HG03097 (cell line): ENCODE data around the gene HAO2.
"Not testable (repeated sequence)": the region's sequence is repeated elsewhere in the genome, so short reads cannot be mapped to it uniquely, and the experiment has no call there.

Source experiments
- ATAC-seq: cut with Tn5 transposase; IDR thresholded peaks from one replicate; pipeline ENCODE4 v1.9.1; 2021; ENCODE audit not compliant: unreplicated experiment, low FRiP score

HAO2 gene

GRCh38 chr1:119376594-119376993 lies 8.0 kb downstream of the HAO2 start:
- ATAC-seq, result no peak

GRCh38 chr1:119377594-119377993 lies 9.0 kb downstream of the HAO2 start:
- not testable (repeated sequence) for ATAC-seq

- ATAC-seq, result no peak
These were observed 10.5 kb downstream of the HAO2 start for GRCh38 chr1:119379117-119379516.

DNA sequence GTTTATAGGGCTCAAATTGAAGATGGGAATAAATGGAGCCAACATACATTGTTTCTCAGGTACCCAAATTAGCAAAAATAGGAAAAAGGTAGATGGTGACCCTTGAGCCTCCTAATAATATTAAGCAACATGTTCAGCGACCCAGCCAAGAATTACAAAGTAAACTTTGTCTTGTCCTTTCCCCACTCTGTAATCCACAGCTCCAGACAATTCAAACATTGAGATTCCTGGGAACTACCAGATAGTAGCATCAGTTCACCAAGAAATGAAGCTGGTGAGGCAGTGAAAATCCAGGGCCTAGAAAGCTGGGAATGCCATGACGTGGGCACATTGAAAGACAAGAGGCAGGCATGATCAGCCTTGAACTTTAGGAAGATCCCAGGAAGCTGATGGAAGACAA lies 11.7 kb downstream of the HAO2 start:
- ATAC-seq, result no peak

GRCh38 chr1:119380983-119381662 lies 12.5 kb downstream of the HAO2 start:
- ATAC-seq, result no peak

- ATAC-seq, result no peak
These were observed 16.0 kb downstream of the HAO2 start for GRCh38 chr1:119384591-119384990.

DNA sequence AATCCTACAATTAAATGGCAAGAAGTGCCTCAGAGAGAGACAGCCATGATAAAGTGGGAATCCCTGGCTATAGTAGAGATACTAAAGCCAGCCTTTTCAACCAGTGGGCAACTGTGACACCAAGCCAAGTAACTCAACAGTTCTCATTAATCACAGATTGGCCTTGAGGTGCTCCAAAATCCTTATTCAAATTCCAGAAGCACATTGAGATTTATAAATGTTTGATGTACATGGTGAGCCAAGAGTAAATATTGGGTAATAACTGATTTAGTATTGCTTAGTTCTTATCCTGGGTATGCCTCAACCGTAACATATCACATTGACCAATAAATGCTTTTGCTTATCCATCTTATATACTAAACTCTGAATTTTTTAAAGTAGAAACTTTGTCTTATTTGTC lies 17.1 kb downstream of the HAO2 start:
- no peak for ATAC-seq

DNA sequence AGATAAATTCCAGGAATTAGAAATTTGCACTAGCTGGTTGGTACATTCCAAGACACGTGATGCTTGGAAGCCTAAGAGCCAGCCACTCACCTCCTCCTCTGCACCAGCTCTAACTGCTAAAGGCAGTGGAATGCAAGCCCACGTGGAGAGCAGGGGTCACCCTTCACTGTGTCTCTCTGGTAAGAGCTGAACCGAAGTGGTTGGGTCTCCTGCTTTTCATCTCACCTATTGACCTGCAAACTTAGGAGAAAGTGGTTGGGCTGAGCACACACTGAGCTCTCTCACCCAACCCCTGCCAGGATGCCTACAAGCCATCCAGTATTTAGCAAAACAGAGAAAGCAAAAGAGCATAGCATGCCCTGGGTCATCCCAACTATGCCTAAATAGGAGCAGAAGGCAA lies 19.3 kb downstream of the HAO2 start:
- ATAC-seq, result no peak

- no peak for ATAC-seq
These were observed 19.9 kb downstream of the HAO2 start for GRCh38 chr1:119388450-119388849.

GRCh38 chr1:119390526-119390925 lies 21.9 kb downstream of the HAO2 start:
- no peak for ATAC-seq

DNA sequence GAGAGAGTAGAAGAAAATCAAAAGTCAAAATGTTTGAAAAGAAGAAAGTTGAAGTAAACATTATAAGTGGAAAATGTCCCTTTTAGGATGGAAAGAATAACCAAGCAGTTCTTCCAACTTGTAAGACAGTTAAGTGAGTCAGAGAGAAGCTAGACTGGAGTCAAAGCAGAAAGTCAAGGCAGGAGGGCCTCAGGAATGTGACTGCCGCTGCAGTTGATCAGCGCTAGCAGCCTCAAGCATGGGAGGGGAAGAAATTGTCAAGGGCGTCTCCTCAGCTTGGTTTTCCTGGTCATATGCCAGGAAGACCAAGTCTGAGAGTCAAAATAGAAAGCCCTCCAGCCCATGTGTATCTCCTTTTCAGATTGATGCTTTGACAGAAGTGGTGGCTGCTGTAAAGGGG lies 23.2 kb downstream of the HAO2 start:
- no peak for ATAC-seq

DNA sequence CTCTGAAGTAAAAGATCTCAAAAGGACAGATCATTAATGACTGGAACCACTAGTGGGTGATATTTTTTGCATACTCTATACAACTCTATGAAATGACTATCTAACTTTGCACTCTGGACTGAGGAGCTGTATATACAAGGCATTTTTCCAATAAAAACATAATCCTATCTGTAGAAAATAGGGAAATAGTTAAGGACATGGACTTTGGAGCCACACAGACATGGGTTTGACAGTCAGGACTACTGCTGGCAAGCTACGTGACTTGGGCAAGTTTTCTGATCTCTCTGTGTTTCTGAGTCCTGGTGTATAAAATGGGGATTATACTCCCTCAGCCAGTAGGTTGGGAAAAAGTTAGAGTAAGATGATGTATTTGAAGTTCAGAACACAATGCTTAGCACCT lies 25.5 kb downstream of the HAO2 start:
- no peak for ATAC-seq

DNA sequence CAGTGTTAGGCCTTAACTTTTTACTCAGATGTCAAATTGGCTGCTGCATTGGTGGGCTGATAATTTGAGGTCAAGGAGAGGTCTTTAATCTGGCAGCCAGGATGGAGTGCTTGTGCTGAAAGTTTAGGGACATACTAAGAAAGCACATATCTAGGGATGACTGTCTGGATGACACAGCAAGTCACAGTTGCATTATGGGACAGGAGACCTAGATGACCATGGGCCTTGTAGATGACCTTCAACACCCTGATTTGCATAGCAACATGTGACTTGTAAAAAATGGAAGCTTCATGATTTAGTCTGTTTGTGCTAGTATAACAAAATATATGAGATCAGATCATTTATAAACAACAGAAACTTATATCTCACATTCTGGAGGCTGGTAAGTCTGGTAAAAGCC lies 28.4 kb downstream of the HAO2 start:
- no peak for ATAC-seq

DNA sequence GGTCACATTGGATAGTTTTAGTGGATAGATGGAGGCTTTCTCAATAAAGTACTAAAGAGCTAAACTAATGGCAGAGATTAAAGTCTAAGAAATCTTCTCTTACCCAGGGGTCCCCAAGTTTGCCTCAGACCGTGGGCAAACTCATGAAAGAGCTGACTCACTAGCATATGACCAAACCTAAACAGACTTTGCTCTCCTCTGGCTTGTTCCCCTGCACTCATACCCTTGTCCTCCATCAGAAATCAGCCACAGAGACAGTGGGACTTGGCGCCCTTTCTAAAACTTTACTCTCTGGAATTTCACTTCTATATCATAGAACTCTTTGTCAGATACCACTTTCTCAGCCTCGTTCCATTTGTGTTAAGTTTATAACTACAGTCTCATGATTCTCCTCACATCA lies 29.4 kb downstream of the HAO2 start:
- no peak for ATAC-seq

DNA sequence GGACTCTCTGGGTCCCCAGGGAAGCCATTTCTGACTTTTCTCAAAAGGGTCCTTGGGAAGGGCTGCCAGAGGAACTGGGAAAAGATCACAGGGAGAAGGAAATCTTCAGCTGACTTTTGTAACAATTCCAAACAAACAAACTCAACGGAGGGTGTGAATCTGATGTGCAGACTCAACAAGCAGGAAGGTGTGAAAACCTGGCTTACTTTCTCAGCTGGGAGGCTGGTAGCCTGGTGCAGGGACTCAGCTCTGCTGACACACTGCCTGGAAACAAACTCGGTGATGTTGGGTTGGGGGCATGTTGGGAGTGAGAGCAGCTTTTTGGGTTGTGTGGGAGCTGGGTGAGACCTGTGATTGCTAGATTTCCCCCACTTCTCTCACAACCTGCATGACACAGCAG lies 36.2 kb downstream of the HAO2 start:
- ATAC-seq, result no peak

DNA sequence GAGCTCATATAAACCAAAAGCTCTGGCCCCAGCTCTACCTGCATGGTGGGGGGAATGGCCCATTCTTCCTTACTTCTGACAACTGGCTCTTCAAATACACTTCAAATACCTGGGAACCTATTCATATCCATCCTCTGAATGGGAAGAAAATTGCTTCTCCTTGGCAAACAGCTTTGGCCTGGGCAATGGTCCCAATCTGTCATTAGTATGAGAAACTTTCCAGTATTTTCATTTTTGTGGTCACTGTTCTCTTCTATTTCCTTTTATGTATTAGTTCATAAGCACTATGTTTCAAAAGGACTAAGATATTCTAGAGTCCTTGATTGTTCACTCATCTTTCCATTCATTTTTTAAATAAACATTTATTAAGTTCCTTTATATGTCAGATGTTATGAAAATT lies 41.1 kb downstream of the HAO2 start:
- ATAC-seq, result no peak

GRCh38 chr1:119410961-119411360 lies 42.4 kb downstream of the HAO2 start:
- no peak for ATAC-seq

GRCh38 chr1:119414950-119415349 lies 46.4 kb downstream of the HAO2 start, which contains the start of gene HSD3B2:
Gene HSD3B2, plus strand, starts transcription at chr1:119415150. Its CDS starts 270 bp downstream, at chr1:119415420.
- ATAC-seq, result no peak

GRCh38 chr1:119416006-119416640 lies 47.5 kb downstream of the HAO2 start:
- ATAC-seq, result no peak

DNA sequence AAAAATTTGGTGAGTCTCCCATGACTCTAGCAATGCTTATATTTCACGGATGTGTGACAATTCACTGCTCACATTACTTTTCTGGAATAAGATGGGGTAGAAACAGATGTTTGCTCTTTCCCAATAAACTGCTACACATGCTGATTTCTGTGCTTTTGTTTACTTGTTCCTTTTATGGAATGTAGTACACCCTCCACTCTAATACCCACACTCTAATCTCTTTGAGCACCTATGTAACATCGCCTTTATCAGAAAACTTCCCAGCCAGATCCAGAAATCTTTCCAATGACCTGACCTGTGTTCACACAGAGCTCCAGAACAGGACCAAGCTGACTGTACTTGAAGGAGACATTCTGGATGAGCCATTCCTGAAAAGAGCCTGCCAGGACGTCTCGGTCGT lies 50.5 kb downstream of the HAO2 start:
- no peak for ATAC-seq

DNA sequence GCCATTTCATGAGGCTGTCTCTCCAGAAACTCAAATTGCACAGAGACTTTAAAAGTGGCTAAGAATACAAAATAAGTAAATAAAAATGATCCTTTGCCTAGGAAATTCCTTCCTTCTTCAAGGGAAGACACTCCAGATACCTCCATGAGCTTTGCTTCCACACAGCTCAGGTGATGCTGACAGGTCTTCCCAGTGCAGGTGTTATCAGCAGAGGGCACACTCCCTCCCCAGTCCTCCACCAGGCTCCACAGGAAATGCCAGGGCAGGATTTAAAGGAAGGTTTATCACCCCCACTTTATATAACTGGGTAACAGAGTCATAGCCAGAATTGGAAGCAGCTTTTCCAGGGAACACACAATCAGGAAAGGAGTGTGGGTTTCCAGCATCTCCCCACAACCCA lies 52.1 kb downstream of the HAO2 start:
- ATAC-seq, result no peak

DNA sequence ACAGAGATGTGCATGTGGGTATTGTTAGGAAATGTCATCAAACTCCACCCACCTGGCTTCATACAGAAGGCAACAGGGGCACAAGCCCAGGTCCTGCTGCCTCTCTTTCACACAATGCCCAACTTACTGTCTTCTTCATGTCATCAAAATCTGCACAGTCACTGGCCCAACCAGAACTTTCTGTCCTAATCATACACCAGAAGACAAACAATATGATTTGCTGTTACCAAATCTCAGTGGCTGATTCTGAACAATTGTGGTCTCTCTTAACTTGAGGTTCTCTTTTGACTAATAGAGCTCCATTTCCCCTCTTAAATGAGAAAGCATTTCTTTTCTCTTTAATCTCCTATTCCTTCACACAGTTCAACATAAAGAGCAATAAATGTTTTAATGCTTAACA lies 54.0 kb downstream of the HAO2 start:
- ATAC-seq, result no peak
